Fibroblast of skin of scalp (primary cell): ENCODE measurements around the gene MIDN. TPM values are rescaled to one million over a fixed set of nuclear protein-coding genes. Genes with fewer than 3 reads are reported as not detected.
"Not testable (repeated sequence)": the region's sequence is repeated elsewhere in the genome, so short reads cannot be mapped to it uniquely, and the experiment has no call there.

Source experiments
- DNase-seq: peaks from one replicate; pipeline ENCODE4 v3.0.0-alpha.2; 2013
- polyA plus RNA-seq, 2 experiments: library from polyadenylated mRNA; unstranded; fragments of 120-200 nt; gene quantifications; one replicate each; pipeline ENCODE4 v1.2.1, GENCODE V29; 2013; ENCODE audit not compliant: insufficient read length in 2 of 2

The MIDN gene
- polyA plus RNA-seq (2013, experiment 1 of 2; ENCODE audit: insufficient read length) = 49.9 TPM
- polyA plus RNA-seq (2013, experiment 2 of 2; ENCODE audit: insufficient read length) = 49.5 TPM

DNA sequence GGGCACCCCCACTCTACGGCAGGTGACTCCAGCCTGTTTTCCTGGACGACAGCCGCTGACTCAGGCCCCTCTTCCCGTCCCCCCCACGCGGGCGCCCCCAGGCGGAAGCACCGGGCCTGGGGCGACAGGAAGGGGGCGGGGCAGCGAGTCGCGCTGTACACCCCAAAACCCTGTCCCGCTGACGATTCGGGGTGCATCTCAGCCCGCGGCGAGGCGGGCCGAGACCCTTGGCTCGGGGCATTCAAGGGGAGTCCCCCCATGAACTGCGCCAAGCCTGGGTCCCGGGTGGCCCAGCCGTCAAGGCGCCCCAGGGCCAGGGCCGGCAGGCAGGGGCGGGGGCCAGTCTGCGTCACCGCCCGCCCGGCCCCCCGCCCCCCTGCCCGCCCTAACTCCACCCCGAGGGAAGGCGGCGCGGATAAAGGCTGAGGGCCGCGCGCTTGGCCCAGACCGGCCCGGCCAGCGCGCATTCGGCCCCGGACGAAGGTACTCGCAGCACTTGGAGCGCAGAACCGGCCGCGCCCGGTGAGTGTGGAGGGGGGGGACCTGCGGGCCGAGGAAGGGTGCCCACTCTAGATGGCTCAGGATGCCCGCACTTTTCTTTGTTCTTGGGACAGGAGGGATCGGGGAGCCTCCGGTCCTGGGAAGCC lies at the start of gene MIDN:
TSS of gene MIDN (plus strand) at position 445 of the 647 bp plus-strand sequence. CDS start 1,714 bp downstream, outside the sequence.
- peak; percentile 67 for DNase-seq

DNA sequence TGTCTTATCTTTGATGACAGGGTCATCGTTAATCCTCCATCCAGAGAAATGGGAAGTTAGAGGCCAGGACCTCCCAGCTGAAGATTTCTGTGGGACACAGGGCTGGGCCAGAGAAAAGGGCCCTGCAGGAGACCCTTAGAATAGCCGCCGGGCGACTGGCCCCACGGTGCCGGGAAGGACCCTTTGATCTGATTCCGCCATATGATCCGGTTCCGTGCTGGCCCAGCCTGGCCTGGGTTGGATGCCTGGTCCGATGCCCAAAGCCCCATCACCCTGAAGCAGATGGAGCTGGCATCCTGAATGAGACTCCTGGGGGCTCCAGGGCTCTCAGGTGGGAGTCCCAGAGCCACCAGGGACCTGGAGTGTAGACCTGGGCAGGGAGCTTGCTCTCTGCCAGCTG lies 48.9 kb upstream of the MIDN start:
- DNase-seq = no peak

DNA sequence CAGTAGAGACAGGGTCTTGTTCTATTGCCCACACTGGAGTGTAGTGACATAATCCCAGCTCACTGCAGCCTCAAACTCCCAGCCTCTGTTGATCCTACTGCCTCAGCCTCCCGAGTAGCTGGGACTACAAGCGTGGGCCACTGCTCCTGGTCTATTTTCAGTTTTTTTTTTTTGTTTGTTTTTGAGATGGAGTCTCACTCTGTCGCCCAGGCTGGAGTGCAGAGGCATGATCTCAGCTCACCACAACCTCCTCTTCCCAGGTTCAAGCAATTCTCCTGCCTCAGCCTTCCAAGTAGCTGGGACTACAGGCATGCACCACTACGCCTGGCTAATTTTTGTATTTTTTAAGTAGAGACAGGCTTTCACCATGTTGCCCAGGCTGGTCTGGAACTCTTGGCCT lies 47.8 kb upstream of the MIDN start:
- not testable (repeated sequence) for DNase-seq

DNA sequence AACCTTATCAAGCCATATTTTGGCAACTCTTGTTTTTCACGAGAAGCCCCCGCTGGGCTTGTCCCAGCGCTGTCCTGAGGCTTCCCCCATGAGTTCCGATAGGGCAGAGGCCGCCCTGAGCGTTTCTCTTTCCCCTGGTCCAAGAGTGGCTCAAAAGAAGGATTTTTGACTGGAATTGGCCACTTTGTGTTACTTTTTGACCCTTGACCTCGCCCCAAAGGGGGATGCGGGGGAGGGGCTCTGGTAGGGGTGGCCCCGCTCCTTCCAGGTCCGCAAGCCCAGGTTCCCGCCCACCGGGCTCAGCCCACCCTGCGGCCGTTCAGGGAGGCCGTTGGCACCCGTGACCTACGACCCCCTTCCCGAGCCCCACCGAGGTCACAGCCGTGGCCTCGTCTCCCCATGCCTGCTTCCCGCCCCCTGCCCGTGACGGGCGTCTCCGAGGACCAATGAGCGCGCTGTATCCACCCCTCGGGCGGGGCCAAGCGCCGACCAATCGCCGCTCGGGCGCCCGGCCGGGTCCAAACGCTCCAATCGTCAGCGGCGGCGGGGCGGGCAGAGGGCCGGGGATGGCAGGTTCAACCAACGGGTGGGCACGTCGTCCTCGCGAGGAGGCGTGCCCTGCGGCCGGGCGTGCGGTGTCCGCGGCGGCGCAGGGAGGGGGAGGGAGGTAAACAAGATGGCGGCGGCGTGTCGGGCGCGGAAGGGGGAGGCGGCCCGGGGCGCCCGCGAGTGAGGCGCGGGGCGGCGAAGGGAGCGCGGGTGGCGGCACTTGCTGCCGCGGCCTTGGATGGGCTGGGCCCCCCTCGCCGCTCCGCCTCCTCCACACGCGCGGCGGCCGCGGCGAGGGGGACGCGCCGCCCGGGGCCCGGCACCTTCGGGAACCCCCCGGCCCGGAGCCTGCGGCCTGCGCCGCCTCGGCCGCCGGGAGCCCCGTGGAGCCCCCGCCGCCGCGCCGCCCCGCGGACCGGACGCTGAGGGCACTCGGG lies 43.0 kb upstream of the MIDN start, which contains the start of gene STK11:
TSS of gene STK11 (plus strand) at position 665 of the 986 bp plus-strand sequence. CDS start 1,136 bp downstream, outside the sequence.
- peak; percentile 98 for DNase-seq

DNA sequence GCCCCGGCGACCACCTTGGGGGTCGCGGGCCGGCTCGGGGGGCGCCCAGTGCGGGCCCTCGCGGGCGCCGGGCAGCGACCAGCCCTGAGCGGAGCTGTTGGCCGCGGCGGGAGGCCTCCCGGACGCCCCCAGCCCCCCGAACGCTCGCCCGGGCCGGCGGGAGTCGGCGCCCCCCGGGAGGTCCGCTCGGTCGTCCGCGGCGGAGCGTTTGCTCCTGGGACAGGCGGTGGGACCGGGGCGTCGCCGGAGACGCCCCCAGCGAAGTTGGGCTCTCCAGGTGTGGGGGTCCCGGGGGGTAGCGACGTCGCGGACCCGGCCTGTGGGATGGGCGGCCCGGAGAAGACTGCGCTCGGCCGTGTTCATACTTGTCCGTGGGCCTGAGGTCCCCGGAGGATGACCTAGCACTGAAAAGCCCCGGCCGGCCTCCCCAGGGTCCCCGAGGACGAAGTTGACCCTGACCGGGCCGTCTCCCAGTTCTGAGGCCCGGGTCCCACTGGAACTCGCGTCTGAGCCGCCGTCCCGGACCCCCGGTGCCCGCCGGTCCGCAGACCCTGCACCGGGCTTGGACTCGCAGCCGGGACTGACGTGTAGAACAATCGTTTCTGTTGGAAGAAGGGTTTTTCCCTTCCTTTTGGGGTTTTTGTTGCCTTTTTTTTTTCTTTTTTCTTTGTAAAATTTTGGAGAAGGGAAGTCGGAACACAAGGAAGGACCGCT lies 42.1 kb upstream of the MIDN start:
- no peak for DNase-seq

DNA sequence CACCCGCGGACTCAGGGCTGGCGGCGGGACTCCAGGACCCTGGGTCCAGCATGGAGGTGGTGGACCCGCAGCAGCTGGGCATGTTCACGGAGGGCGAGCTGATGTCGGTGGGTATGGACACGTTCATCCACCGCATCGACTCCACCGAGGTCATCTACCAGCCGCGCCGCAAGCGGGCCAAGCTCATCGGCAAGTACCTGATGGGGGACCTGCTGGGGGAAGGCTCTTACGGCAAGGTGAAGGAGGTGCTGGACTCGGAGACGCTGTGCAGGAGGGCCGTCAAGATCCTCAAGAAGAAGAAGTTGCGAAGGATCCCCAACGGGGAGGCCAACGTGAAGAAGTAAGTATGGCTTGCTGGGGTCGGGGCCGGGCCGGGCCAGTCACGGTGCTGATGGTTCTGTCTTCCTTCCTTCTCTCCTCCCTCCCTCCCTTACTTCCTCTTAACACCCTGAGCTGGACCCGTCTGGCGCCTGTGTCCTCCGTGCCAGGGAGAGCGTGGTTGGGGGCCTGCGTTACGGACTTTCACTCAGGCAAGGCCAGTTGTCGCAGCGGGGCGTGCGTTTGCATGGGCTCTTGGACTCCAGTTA lies 41.4 kb upstream of the MIDN start:
- DNase-seq = no peak

DNA sequence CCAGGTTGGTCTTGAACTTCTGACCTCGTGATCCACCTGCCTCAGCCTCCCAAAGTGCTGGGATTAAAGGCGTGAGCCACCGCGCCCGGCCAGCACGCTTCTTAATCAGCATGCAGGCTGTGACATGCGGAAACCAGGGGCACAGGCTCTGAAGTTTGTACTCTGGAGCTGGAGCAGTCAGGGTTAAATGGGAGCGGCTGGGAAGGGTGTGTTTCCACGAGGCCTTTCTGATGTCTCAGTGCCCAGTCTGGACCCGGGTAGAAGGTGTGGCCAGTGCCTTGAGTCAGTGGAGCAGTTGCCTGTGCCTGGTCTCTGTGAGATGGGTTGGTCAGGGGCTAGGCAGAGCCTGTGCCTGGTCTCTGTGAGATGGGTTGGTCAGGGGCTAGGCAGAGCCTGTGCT lies 39.6 kb upstream of the MIDN start:
- DNase-seq = not testable (repeated sequence)

DNA sequence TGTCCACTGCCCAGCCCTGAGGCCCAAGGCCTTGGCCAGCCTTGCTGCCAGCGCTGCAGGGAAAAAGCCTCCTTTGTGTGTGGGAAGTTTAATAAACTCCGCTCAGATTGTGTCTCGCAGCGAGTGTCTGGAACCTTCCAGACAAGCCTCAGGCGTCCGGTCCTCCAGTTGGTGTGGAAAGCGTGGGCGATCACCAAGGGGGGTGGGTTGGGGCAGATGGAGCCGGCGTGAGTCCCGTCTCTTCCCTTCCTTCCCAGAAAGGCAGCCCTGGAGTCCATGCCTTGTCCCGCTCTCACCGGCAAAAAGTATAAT lies 38.2 kb upstream of the MIDN start:
- no peak for DNase-seq

DNA sequence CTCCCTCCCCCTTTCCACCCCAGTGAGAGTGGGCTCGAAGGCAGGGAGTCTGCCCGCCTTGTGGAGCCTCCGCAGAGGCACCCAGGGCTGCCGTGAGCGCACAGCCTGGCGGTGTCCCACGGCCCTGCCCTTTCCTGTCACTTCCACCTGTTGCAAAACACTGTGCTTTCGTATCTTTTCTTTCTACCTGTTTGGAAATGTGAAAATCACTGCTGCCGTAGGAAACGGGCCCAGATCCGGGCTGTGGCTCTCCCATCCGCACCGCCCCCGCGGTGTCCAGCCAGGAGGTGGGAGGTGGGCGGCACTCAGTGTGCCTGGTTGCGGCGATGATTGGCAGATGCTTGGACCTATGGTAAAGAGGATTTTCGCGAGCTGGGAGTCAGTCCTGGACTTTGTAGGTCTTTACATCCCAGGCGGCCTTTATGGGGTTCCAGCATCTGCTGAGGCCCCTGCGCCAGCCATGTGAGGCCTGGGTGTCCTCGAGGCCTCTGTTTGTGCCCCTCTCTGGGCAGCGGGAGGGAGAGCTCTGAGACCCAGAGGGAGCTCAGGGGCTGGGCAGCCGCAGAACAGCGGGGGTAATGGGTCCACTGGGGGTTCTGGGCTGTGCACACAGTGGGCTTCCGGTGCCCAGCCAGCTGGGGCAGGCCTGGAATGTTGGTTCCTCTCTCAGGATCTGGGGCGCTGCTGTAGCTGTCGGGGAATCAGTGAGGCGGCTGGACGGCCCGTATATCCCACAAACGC lies 36.7 kb upstream of the MIDN start:
- peak; percentile 21 for DNase-seq

DNA sequence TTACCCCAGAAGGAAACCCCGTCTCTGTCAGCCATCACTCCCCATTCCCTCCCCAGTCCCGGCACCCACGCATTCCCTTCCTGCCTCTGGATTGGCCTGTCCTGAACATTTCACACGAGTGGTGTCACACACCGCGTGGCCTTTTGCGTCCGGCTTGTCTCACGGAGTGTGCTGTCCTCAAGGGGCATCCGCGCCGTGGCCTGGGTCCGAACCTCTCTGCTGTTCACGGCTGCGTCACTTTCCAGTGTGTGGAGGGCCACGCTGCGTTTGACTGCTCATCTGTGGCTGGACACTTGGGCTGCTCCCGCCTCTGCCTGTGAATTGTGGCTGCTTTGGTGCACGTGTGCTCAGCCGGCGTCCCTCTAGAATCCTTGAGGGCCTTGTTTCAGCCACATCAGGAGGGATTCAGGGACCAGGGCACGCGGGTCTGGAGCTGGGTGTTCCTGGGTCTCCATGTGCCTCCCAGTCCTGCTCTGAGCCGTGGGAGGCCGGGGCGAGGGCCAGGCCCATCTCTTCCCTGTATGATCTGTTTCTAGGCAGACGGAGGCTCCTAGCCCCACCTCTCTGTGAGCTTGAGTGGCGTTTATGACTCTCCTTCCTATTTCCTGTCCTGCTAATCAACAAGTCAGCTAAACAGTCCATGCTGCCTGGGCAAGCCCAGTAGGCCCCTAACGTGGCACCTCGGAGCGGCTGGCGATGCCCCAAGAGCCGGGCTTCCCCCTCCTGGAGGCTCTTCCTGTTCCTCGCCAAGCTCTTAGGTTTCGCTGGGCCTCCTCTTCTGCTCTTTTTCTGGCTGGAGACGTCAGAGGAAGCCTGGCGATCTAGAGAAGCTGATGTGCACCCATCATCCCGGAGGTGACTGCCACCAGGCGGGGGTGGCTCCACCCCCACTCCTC lies 34.7 kb upstream of the MIDN start:
- DNase-seq = peak; percentile 29

DNA sequence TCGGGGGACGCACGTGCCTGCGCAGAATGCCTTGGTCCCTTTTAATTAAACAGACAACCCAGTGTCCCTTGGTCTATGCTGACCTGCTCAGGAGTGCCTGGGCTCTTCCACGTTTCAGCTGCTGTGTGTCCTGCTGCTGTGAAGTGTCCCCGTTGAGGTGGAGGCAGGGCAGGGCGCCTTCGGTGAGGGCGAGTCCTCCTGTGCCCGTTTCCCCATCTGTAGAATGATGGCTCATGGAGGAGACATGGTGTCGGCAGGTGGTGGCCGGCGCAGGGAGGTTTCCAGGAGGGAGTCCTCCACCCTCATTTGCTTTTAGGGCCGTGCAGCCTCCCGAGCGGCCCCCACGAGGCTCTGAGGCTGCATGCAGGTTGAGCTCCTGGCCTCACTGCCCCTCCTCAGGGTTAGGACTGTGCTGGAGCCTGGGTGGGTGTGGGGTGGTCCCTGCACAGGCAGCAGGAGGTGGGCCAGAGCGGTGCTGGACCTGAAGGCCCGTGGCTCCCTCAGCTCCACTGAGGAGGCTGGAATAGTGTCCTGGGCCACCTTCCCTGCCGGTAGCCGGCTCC lies 34.0 kb upstream of the MIDN start:
- DNase-seq = no peak

DNA sequence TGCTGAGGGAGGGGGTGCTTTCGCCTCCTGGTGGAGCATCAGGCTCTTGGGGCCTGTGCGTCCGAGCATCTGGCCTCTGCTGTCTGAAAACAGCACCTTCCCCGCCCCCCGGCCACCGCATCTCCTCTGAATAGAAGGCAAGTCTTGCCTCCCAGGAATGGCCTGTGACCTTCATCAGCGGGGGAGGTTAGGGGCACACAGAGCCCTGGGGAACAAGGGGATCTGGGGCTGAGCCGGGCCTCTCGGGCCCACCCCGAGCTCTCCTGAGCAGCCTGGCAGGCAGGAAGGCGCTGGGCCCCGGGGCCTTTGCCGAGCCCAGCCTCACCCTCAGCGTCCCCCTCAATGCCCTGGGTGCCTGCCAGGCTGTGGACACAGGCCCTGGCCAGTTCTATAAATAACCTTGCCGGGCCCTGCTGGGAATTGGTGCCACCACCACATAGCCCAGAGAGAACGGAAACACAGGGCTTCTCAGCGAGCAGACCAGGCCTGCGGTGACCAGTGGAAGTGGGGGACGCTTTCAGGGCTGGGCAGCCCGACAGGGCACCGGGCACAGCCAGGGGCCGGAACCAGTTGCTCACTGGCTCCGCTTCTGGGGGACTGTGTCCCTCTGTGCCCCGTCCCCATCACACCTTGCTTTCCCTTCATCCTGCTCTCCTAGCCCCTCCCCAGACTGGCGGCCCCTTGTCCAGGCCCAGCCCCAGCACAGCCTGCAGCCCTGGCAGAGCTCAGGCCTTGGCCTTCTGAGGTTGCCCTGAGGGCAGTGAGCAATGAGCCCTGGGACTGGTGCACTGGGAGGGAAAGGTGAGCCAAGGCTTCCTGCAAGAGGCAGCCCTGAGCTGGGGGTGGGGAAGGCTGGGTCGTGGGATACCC lies 33.3 kb upstream of the MIDN start:
- DNase-seq = no peak

DNA sequence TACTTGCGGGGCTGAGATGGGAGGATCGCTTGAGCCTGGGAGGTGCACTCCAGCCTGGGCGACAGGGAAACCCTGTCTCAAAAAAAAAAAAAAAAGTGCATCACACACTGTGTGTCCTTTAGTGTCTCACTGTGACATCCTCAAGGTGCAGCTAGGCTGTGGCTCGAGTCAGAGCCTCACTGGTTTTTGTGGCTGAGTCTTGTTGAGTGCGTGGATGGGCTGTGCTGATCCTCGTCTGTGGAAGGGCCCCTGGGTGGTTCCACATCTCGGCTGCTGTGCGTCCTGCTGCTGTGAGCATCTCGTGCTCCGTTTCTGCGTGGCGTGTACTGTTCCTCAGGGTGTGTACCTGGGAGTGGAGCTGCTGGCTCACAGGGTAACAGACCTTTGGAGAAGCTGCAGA lies 31.6 kb upstream of the MIDN start:
- DNase-seq = no peak

DNA sequence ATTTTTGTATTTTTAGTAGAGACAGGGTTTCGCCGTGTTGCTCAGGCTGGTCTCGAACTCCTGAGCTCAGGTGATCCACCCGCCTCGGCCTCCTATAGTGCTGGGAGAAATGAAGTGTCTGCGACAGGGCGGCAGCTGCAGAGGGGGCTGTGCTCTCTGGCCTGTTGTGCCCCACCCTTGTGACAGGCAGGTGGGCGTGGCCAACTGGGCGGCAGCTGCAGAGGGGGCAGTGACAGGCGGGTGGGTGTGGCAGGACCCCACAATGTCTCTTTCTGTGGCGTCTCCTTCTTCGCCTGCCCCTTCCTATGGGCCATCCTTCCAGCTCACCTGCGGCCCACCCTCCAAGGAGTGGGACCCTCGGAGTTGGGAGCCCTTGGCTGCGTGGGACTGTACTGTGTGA lies 31.0 kb upstream of the MIDN start:
- no peak for DNase-seq

DNA sequence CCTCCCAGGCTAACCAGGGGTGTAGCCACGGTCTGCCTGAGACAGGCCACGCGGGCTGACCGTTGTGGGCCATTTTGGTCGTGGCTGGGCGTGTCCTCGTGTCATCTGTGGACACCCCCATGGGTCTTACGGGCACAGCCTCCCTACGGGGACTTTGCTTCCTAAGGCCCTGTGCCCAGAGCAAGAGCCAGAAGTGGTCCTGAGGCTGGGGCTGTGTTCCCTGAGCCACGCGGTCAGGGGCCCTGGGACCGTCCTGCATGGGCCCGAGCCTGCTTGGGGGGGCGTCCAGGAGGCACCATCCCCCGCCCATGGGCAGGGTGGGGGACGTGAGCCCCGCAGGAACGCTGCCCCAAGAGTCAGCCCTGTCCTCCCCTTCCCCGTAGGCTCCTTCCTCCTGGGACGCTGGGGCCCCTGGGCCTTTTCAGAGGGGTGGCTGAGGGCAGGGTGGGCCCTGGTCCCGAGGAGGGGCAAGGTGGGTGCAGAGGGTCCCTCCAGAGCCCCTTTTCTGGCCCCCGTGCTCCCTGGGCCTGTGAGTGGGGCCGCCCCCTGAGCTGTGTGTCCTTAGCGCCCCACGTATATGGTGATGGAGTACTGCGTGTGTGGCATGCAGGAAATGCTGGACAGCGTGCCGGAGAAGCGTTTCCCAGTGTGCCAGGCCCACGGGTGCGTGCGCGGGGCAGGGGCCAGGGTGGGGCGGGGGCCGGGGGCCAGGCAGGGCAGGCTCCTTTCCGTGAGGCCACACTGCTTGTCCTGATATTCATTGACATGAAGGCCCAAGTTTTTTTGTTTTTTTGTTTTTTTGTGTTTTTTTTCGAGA lies 29.4 kb upstream of the MIDN start:
- no peak for DNase-seq

DNA sequence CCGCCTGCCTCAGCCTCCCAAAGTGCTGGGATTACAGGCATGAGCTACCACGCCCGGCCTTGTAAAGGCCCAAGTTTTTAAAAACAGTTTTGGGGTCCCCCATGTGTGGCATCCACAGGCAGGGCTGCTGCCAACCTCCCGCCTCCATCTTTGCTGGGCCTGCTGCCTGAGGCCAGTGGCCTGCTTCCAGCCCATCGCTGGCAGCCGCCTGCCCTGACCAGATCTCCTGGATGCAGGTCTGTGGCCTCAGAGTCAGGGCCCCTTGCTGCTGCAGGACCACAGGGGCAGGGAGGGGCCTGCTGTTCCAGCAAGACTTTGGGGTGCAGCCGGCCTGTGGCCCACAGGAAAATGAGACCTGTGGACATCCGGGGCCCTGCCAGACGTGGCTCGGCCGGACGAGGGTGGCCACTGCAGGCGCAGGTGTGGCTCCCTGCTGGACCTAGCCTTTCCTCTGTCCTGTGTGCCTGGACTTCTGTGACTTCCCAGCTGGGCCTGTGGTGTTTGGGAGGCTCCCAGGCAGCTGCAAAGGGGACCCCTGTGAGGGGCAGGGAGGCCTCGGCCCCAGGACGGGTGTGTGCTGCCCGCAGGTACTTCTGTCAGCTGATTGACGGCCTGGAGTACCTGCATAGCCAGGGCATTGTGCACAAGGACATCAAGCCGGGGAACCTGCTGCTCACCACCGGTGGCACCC lies 28.5 kb upstream of the MIDN start:
- DNase-seq = no peak

DNA sequence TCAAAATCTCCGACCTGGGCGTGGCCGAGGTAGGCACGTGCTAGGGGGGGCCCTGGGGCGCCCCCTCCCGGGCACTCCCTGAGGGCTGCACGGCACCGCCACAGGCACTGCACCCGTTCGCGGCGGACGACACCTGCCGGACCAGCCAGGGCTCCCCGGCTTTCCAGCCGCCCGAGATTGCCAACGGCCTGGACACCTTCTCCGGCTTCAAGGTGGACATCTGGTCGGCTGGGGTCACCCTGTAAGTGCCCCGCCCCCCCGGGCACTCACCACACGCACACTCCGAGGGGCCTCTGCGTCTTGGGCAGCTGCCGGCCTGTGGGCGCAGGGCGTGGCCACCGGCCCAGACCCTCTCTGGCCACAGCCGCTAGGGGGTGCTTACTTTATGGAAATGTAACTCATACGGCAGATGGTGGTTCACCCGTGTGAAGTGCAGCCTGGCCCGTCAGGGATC lies 27.9 kb upstream of the MIDN start:
- DNase-seq = no peak
